EH (cell line): Measurements from ENCODE around the gene YJEFN3.
A peak's percentile ranks its signal among the peaks of the same experiment; 100 is the strongest.

ENCODE experiments used
- DNase-seq: peaks from one replicate; pipeline ENCODE4 v3.0.0-alpha.2; 2015; ENCODE audit warnings: low read depth

YJEFN3 gene

GRCh38 chr19:19524053-19524452 is 4.7 kb upstream of the YJEFN3 start:
- DNase-seq, result no peak

GRCh38 chr19:19525611-19526380 is 2.9 kb upstream of the YJEFN3 start:
- no peak for DNase-seq

DNA sequence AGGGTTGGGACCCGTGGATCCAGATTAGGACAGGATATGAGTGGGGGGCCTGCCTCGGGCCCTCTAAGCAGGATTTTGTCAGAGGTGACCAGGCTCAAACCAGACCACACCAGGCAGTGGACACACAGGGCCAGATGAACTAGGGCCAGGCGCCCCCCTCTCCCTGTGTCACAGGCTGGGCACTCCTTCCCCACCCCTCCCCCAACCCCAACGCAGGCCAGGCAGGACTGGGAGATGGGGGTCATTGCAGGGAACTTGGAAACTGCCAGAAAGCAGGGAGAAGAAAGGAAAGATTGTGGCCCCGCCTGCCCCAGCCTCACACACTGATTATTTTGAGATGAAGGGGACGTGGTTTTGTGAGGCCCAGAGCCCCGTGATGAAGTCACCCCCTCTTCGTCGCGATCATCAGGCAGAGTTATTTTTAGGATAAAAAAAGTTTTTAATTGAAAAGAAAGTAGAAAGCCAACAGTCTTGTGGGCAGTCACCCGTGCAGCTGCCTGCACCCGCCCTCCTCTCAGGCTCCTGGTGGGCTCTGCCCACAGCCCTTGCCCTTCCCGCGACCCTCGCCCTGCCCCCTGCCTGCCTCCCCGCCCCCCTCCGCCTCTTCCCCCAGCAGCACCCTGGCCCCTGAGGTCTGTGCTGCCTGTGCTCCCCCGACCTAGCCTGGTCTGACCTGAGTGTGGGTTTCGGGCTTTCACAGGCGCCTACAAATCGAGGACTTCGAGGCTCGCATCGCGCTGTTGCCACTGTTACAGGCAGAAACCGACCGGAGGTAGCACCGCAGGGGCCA is 1.9 kb upstream of the YJEFN3 start:
- DNase-seq, result no peak

DNA sequence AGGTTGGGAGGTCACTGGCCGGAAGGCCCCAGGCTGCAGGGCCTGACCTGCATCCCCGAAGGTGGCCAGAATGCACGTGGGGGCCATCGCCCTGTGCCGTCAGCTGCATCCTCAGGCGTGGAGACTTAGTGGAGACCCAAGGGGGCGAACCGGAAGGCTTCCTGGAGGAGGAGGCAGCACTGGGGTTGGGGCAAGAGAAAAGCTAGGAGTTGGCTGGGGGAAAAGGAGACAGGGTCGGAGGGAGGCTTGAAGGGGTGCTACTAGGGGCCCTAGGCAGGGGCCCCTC is 1.4 kb upstream of the YJEFN3 start:
- no peak for DNase-seq

GRCh38 chr19:19527674-19528625 is 761 bp upstream of the YJEFN3 start:
- no peak for DNase-seq

GRCh38 chr19:19529783-19530422 is 1.2 kb downstream of the YJEFN3 start:
- no peak for DNase-seq

DNA sequence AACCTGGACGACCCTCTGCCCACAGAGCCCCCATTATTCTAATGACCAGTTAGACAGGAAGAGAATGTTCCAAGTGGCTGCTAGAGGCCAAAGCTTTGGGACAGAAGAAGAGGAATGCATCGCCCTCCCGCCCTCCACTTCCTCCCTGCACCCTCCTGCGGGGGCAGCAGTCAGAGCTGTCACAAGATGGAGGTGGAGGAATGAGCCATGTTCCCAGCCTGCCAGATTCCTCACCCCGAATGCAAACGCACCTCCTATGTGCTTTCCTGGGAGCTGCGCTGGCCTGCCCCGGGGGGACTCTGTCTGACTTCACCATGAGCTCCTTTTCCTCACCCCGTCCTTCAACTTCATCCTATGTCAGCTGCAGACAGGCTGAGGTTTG is 1.7 kb downstream of the YJEFN3 start:
- DNase-seq, result peak; percentile 40

GRCh38 chr19:19530889-19531288 is 2.2 kb downstream of the YJEFN3 start:
- no peak for DNase-seq

DNA sequence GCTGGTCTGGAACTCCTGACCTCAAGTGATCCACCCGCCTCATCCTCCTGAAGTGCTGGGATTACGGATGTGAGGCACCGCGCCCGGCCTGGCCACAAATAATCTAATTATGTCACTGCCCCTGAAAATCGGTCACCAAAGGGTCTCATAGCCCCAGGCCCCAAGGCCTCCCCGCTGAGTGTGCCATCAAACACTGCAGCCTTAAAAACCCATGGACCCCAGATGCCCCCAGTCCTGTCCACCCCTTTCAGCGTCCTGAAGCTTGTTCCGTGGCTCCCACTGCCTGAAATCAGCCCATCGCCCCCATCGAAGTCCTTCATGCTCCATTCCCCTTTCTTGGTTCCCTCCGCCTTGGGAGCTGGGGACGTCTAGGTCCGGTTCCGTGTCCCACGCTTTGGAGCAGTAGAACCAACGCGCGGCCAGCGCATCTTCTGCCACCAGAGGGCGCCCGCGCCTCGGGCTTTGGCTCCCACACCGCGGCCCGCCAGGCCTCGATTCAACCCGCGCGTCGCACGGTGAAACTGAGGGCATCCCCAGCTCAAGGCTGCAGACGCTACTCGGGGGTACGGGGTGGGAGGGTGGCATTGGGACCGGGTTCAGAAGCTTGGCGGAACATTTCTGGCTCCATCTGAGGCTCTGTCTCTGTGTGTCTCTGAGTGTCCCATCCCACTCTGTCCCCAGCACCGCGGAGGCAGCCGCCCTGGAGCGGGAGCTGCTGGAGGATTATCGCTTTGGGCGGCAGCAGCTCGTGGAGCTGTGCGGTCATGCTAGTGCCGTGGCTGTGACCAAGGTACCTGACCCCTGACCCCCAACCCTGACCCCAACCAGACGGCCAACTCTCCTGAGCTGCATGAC is 3.5 kb downstream of the YJEFN3 start:
- peak; percentile 67 for DNase-seq

DNA sequence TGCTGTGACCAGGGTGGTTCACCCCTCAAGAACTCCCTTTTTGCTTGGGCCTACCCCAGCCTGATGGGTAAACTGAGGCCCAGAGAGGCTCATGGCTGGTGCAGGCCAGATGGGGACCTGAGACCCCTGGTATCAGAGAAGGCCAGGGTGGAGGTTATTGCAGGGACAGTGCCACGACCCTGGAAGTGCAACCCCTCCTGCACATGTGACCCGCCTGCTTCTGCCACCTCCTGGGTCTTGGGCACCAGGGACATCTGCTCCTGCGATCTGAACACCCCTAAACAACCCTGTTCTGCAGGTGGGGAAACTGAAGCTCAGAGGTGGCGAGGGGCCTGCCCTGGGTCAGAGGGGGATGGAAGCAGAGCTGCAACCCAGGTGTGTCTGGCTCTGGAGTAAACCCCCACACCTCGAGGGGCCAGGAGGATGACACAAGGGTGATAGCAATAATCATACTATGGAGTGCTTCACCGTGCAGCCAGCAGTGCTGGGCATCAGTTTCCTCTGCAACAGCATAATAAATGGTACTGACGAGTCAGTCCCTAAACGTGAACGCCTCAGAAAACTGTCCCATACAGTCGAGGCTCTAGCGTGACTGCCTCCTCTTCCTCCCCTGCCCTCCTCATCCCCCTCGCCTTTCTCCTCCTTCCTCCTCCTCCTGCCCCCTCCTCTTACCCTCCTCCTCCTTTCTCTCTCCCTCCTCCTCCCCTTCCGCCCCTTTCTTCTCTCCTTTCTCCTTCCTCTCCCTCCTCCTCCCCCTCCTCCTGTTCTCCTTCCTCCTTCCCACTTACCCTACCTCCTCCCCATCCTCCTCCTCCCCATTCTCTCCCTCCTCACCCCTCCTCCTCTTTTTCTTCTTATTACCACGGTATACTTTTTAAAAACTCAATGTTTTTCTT is 4.3 kb downstream of the YJEFN3 start:
- DNase-seq, result no peak

DNA sequence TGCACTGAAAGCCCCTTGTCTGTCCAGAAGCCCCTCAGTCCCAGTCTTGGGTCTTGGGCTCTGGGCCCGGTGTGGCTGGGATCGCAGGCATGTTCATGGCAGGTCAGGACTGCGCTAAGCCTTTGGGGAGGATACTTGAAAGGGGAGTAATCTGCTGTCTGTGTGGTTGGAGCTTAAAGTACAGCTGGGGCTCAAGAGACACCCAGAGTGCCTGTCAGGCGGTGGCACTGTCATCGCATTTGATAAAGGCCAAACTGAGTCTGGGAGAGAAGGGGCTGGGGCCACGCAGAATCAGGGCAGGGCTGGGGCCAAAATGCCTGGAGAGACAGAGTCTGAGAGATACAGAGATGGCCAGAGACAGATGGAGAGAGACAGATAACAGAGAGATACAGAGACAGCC is 5.1 kb downstream of the YJEFN3 start:
- no peak for DNase-seq

DNA sequence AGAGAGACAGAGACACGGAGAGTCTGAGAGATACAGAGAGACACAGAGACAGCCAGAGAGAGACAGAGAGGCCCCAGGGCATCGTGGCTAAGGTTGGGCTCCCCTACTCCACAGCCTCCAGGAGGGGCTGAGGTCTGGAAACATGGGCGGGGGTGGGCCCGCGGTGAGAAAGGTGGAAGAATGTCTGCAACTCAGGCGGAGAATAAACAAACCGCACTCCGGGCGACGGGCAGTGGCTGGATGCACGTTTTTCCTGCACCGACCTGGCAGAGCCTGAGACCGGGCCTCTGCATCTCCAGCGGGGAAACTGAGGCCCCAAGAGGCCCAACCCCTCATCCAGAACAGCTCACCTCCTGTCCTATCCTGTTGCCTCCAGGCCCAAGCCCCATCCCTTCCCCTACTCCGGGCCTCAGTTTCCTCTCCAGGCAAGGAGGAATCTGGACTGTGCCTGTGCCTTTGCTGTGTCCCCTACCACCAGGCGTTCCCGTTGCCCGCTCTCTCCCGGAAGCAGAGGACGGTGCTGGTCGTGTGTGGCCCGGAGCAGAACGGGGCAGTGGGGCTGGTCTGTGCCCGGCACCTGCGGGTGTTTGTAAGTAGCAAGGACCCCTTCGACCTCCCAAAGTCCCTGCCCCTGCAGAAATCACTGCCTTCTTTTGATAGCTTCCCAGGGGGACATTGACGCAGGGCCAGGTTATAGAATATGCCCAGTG is 6.0 kb downstream of the YJEFN3 start:
- no peak for DNase-seq

DNA sequence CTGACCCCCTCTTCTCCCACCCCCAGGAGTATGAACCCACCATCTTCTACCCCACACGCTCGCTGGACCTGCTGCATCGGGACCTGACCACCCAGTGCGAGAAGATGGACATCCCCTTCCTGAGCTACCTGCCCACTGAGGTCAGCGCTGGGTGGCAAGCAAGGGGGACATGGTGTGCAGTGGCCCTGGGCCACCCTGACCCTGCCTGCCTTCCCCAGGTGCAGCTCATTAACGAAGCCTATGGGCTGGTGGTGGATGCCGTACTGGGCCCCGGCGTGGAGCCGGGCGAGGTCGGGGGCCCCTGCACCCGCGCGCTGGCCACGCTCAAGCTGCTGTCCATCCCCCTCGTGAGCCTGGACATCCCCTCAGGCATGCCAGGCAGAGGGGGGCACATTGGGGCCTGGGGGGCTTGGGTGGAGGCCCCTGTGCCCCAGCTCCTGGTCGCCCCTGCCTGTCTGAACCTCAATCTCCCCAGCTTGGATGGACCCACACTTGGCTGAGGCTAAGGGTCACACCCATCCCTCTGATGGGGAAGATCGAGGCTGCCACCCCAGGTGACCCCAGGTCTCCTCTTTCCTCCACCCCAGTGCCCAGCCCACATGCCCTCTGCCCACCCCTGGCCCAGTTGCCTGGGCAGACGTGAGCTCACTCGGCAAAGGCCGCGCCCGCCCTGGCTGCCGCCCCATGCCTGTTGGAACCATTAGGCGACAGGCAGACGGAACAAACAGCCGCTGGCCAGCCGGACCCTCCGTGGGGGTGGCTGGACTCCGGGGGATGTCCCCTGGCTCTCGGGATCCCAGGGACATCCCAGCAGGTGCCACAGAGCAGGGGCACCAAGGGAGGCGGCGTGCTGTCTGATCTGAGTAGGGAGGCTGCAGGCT is 6.8 kb downstream of the YJEFN3 start:
- no peak for DNase-seq

DNA sequence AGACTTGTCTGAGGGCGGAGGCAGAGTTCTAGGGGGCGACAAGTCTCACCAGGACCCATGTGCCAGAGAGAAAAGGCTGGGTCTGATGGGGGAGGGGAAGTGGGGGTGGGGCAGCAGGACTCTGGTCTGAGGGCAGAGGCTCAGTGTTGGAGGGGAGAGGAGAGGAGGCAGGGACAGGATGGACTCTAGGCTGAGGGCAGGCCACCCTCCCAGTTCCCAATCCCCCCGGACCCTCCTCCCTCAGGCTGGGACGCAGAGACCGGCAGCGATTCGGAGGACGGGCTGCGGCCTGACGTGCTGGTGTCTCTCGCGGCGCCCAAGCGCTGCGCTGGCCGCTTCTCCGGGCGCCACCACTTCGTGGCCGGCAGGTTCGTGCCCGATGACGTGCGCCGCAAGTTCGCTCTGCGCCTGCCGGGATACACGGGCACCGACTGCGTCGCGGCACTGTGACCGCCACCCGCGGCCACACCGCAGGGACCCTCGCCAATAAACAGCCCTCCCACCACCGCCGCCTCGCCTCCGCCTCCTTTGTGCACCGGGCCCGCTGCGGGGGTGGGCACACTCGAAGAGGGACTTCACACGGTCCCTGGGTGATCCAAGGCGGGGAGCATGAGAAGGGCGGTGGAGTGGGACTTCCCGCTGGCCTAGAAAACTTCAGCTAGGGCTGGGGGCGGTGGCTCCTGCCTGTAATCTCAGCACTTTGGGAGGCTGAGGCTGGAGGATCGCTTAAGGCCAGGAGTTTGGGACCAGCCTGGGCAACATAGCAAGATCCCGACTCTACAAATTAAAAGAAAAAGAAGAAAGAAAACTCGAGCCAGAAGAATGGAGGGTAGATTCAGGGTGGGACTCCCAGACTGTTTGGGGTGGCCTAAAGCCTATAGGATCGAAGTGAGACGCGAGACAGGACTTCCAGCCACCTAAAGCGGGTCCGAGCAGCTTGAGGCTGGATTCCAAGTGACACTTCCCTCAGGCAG is 8.7 kb downstream of the YJEFN3 start:
- no peak for DNase-seq

GRCh38 chr19:19538061-19538784 is 9.5 kb downstream of the YJEFN3 start, which contains the start of gene CILP2:
Gene CILP2 (plus strand): TSS chr19:19538265. CDS start chr19:19538350, 85 bp downstream.
- peak; percentile 37 for DNase-seq

GRCh38 chr19:19538785-19539166 is 10.1 kb downstream of the YJEFN3 start:
- peak; percentile 29 for DNase-seq

- DNase-seq, result no peak
These were observed 11.0 kb downstream of the YJEFN3 start for GRCh38 chr19:19539698-19540063.
